ENCODE data around the gene ZEB1.

ZEB1 gene

DNA sequence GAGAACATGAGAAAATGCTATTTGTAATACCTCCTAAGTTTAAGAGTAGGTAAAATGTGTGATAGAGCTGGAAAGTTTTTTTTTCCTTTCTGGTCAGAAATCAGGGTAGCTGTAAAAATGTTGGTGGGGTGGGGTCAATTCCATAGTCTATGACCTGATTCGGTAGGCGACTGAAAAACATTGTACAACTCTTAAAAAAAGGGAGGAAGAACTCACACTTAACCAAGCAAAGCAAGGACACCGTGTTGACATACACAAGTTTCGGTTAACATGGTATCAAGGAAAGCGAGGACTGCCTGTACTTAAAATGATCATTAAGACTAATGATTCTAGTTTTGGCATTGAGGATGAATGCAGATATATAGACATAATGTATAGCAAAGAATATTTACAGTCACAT, 1.8 kb upstream of the ZEB1 start:
- in situ Hi-C loops (cut with MboI; ENCODE audit: low sequenced_read_pairs, unreplicated experiment) = no loop called here
- no peak for DNase-seq (ENCODE audit: low spot score)
- TF ChIP-seq, protein P1, sequence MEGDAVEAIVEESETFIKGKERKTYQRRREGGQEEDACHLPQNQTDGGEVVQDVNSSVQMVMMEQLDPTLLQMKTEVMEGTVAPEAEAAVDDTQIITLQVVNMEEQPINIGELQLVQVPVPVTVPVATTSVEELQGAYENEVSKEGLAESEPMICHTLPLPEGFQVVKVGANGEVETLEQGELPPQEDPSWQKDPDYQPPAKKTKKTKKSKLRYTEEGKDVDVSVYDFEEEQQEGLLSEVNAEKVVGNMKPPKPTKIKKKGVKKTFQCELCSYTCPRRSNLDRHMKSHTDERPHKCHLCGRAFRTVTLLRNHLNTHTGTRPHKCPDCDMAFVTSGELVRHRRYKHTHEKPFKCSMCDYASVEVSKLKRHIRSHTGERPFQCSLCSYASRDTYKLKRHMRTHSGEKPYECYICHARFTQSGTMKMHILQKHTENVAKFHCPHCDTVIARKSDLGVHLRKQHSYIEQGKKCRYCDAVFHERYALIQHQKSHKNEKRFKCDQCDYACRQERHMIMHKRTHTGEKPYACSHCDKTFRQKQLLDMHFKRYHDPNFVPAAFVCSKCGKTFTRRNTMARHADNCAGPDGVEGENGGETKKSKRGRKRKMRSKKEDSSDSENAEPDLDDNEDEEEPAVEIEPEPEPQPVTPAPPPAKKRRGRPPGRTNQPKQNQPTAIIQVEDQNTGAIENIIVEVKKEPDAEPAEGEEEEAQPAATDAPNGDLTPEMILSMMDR (IDR thresholded peaks at IDR 0.05; ENCODE audit: borderline replicate concordance, control extremely low read depth, extremely low read depth, insufficient read depth, missing control alignments) = no peak

DNA sequence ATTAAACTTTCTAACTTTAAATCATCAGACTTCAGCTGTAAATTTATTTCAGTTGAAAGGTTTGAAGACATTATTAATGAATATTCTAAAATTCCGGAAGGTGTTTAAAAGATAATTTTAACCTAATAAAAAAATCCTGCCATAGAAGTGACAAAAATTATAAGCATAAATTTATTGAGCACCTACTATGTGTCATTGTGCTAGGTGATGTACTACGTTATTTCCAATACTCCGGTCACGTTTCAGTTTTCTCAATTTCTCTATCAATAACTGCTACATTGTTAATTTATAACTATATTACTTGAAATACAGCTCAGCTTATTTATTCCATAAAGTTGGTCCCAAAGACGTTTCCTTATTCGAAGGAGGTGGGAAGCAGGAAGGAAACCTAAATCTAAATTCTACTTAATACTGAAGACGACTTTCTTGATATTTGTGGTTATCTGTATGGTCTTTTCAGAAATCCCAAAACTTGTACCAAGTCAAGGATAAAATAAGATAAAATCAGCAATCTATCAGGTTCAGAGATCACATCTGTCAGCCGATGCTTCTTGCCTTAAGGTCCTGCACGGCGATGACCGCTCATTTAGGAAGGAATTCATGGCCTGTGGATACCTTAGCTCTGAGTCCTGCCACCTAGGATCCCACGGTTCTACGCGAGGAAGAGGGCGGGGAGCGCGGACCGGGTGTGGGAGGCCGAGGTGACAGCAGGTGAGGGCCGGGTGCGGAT, 1.2 kb upstream of the ZEB1 start:
- TF ChIP-seq, protein P1 (IDR thresholded peaks at IDR 0.05; ENCODE audit: borderline replicate concordance, control extremely low read depth, extremely low read depth, insufficient read depth, missing control alignments) = no peak
- in situ Hi-C loops (cut with MboI; ENCODE audit: low sequenced_read_pairs, unreplicated experiment) = no loop called here
- no peak for DNase-seq (ENCODE audit: low spot score)

DNA sequence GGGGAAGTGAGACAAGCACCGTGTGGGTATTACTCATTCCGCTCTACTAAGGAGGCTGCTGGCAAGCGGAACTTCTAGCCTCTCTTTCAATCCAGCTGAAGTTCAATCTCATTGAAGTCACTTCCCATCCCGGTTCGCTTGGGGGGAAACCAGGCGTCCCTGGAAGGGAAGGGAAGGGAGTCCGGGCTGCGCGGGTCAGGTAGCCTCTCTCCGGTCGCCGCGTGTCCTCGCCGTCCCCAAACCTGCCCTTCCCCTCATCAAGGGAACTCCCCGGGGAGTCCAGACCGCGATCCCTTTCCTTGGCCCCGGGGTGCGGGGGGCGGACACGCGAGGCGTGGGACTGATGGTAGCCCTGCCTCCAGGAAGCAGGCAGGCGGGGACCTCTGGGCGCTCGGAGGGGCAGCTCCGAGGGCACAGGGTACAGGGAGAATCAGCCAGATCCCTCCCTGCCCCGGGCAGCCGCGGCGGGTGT, 598 bp upstream of the ZEB1 start:
- peak; percentile 86 for DNase-seq (ENCODE audit: low spot score)
- TF ChIP-seq, protein P1 (IDR thresholded peaks at IDR 0.05; ENCODE audit: borderline replicate concordance, control extremely low read depth, extremely low read depth, insufficient read depth, missing control alignments) = no peak
- in situ Hi-C loops (cut with MboI; ENCODE audit: low sequenced_read_pairs, unreplicated experiment) = no loop called here

DNA sequence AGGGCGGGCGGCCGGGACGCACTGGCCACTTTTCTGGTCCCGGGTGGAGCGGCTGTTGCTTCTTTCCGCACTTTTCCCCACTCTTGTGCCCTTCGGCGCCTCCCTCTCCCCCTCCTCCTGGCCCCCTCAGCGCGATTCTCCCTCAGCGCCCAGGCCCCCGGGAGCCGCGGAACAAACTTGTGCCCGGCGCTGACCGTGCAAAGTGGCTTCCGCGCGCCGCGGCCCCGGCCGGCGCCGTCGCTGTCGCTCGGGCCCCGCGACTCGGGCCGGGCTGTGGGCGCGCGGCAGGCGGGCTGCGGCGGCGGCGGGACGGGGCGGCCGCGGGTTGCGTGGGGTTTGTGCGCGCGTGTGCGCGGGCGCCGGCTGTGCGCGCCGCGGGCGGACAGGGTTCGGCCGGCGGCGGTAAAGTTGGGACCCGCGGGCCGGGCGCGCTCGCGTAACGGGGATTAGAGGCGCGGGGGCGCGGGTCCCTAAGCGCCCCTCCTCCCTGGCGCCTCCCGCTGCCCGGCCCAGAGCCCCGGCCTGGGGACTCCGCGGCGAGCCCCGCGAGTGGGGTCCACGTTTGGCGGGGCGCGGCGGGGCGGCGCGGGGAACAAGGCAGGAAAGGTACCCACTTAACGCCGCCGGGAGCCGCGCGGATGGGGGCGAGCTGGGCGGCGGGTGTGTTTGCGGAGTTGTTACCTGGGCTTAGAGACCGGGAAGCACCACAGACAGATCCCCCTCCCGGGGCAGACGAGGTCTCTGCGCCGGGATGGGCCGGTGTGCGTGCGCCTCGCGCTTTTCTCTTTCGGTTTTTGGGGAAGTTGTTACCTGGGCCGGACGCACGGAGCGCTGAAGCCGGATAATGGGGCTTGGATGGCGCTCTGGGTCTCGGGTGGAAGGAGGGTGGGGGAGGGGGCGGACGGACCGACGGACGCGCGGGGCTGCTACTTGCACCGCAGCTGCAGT, 860 bp downstream of the ZEB1 start:
- in situ Hi-C loops (cut with MboI; ENCODE audit: low sequenced_read_pairs, unreplicated experiment) = no loop called here
- peak; percentile 55 for DNase-seq (ENCODE audit: low spot score)
- TF ChIP-seq, protein P1 (IDR thresholded peaks at IDR 0.05; ENCODE audit: borderline replicate concordance, control extremely low read depth, extremely low read depth, insufficient read depth, missing control alignments) = peak; percentile 7

DNA sequence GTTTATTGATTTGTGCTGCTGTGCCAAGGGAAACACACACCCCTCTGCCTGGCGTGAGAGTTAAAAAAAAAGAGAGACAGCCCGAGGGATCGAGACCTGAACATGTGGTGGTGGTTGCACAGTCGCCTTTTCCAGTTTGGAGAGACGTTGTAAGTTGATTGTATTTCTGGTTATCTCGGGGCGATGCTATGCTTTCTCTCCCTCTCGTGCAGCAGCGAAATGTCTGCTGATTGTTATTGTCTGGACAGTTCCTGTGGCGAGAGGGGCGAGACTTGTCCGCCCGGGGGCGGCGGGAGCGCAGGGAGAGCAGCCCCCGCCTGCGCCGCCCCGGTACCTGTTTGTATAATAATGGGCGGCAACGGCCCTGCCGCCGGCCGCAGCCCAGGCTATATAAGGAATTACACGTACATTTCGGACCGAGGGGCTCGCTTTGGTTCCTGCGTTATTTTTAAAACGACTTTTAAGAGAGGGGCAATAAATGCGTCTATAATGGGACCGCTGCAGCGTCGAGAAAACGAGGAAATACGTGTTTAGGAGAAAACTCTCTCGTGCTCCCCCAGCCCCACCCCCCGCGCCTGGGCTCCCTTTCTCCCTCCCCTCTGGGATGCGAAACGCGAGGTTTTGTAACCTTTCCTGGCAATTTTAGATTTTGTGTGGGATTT, 1.7 kb downstream of the ZEB1 start:
- TF ChIP-seq, protein P1 (IDR thresholded peaks at IDR 0.05; ENCODE audit: borderline replicate concordance, control extremely low read depth, extremely low read depth, insufficient read depth, missing control alignments) = no peak
- in situ Hi-C loops (cut with MboI; ENCODE audit: low sequenced_read_pairs, unreplicated experiment) = no loop called here
- peak; percentile 52 for DNase-seq (ENCODE audit: low spot score)

DNA sequence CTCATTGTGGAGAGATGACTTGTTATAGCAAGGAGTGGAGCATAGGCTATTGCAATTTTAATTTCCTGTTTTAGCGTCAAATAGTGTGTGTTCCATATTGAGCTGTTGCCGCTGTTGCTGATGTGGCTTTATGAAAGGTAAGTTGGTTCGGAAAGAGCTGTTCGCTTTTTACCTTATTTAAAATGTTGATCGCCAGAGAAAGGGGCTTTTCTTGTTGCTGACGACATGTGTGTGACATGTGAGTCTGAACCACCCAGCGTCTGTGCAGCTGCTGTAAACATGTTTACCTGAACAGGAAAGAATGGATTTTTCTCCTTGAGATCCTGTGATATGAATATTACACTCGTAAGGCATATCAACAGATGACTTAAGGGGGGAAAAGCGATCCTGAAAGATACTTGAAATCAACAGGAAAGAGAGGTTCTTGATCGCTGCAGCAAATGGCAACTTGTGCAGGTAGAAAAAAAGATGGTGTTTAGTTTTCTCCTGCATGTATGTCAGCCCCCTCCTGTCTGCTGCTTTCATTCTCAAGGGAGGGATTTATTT, 2.5 kb downstream of the ZEB1 start:
- in situ Hi-C loops (cut with MboI; ENCODE audit: low sequenced_read_pairs, unreplicated experiment) = no loop called here
- DNase-seq (ENCODE audit: low spot score) = no peak
- TF ChIP-seq, protein P1 (IDR thresholded peaks at IDR 0.05; ENCODE audit: borderline replicate concordance, control extremely low read depth, extremely low read depth, insufficient read depth, missing control alignments) = no peak
